ENCODE measurements around the gene SNX18. TPM values are rescaled to one million over a fixed set of nuclear protein-coding genes. Genes with fewer than 3 reads are reported as not detected.

SNX18 gene
- total and polyA plus RNA-seq, 7 donors = 3.9 to 51.3 (median 37.8) TPM

DNA sequence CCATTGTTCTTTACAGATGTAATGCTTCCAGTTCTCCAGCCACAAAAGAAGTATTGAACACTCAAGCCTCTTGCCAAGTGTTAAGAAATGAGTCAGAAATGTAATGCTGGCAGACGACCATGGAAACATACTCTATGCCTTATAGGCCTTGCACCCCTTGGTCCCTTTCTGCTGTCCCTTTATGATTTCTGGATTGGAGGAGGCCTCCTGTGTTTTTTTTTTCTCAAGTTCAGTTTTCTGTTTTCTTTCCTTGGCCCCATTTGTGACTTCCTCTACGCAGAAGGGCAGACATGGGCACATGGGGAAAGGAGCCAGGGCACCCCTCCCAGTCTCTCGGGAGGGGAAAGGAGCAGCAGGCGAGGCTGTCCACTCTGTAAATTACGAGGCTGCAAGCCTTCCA is 53.4 kb downstream of the SNX18 start:
- Histone ChIP-seq H3K9me3 (no peaks in the 10 kb centered on the region), H3K4me1 (peaks cover 0 to 16% (median 12%) of the 10 kb centered on the region in 4 donors), H3K27me3 (no peaks in the 10 kb centered on the region), H3K27ac (peak overlapping the region in 2 of 4 donors; percentile 19 to 67), H3K4me3 (no peak overlapping the region), H3K36me3 (no peaks in the 10 kb centered on the region)
- DNase-seq = no peak
- WGBS, 2 donors = 68 to 75% methylated on average over 5 of the region's 5 CpGs
- intact Hi-C loops (cut with DNase I) = no loop called here
- TF ChIP-seq POLR2AphosphoS5 (IDR thresholded peaks at IDR 0.05) = no peak
- TF ChIP-seq EP300 (IDR thresholded peaks at IDR 0.05) = no peak
- no peak for TF ChIP-seq POLR2A (IDR thresholded peaks at IDR 0.05)
- TF ChIP-seq, protein P1, sequence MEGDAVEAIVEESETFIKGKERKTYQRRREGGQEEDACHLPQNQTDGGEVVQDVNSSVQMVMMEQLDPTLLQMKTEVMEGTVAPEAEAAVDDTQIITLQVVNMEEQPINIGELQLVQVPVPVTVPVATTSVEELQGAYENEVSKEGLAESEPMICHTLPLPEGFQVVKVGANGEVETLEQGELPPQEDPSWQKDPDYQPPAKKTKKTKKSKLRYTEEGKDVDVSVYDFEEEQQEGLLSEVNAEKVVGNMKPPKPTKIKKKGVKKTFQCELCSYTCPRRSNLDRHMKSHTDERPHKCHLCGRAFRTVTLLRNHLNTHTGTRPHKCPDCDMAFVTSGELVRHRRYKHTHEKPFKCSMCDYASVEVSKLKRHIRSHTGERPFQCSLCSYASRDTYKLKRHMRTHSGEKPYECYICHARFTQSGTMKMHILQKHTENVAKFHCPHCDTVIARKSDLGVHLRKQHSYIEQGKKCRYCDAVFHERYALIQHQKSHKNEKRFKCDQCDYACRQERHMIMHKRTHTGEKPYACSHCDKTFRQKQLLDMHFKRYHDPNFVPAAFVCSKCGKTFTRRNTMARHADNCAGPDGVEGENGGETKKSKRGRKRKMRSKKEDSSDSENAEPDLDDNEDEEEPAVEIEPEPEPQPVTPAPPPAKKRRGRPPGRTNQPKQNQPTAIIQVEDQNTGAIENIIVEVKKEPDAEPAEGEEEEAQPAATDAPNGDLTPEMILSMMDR (IDR thresholded peaks at IDR 0.05) = no peak

DNA sequence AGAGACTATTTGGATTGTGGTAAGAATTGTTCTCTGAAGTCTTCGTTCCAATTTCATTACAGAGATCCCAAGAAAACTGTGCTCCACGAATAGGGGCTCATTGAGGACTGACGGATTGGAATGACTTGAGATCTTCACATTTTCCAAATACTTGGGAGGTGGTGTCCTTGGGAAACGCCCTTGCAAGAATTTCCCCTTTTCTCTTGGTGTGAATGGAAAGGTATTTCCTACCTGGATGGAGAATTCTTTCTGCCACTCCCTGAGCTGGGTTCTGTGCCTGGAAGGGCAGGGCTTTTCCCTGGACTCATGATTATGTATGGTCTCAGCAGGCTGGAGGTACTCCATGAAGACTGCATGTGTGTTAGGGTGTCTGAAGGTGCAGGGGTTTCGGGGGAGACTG is 53.9 kb downstream of the SNX18 start:
- no peak overlapping the region for H3K4me3 ChIP-seq
- H3K4me1 ChIP-seq = peaks cover 0 to 16% (median 12%) of the 10 kb centered on the region in 4 donors
- H3K36me3 ChIP-seq = no peaks in the 10 kb centered on the region
- H3K27me3 ChIP-seq = no peaks in the 10 kb centered on the region
- WGBS, 2 donors = 84 to 85% methylated on average over 5 of the region's 5 CpGs
- no peak for DNase-seq
- intact Hi-C loops (cut with DNase I) = no loop called here
- H3K9me3 ChIP-seq = no peaks in the 10 kb centered on the region
- peak overlapping the region in 1 of 4 donors; percentile 67 for H3K27ac ChIP-seq
- TF ChIP-seq EP300 (IDR thresholded peaks at IDR 0.05) = no peak
- TF ChIP-seq, protein P1 (IDR thresholded peaks at IDR 0.05) = no peak
- TF ChIP-seq POLR2A (IDR thresholded peaks at IDR 0.05) = no peak
- no peak for TF ChIP-seq POLR2AphosphoS5 (IDR thresholded peaks at IDR 0.05)

DNA sequence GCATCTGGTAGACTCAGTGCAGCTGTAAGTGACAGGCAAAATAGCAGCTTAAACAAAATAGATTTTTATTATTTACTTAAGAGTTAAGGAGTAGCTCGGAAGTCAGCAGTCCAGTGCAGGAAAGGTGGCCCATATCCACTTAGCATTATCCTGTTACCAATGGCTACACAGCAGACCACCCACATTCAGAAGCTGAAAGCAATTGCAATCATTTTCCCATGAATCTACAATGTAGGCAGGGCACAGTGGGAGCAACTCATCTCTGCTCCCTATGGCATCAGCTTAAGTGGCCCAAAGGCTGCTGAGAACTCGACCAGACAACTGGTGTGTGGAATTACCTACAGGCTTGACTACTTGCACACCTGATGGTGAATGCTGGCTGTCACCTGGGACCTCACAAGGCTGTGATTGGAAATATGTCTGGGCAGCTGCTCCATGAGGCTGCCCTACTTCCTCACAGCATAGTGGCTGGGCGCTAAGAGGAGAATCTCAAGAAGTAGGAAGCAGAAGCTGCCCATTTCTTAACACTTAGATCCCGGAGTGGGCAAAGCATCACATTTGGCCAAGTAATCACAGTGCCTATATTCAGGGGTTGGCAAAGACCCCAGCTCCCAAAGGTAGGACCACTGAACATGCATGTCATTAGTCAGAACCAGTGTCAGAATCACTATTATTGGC is 56.4 kb downstream of the SNX18 start:
- intact Hi-C loops (cut with DNase I) = no loop called here
- Histone ChIP-seq H3K9me3 (no peaks in the 10 kb centered on the region), H3K4me1 (peaks cover 0 to 16% (median 12%) of the 10 kb centered on the region in 4 donors), H3K27ac (no peak overlapping the region), H3K4me3 (no peak overlapping the region), H3K27me3 (no peaks in the 10 kb centered on the region), H3K36me3 (no peaks in the 10 kb centered on the region)
- TF ChIP-seq EP300 (IDR thresholded peaks at IDR 0.05) = no peak
- TF ChIP-seq POLR2AphosphoS5 (IDR thresholded peaks at IDR 0.05) = no peak
- TF ChIP-seq, protein P1 (IDR thresholded peaks at IDR 0.05) = no peak
- no peak for TF ChIP-seq POLR2A (IDR thresholded peaks at IDR 0.05)
- DNase-seq = no peak
- 73 to 82% methylated on average over 4 of the region's 4 CpGs for WGBS, 2 donors

DNA sequence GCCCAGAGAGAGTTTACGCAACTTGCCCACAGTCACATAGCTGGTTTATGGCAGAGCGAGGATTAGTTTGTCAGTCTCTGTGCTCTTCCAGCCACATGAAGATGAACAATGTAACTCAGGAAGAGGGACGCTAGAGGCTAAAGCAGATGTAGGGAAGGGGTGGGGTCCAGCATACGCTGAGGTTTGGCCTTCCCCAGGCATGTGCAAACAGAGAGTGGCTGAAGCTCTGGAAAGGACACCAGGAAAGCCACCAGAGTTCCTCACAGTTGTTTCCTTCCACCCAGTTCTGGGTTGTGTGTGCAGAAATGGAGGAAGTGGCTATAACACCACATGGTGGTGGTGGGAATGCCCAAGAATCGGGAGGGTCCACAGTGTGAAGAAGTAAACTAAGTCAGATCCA is 60.0 kb downstream of the SNX18 start:
- Histone ChIP-seq H3K9me3 (no peaks in the 10 kb centered on the region), H3K4me1 (peaks cover 0 to 23% (median 15%) of the 10 kb centered on the region in 4 donors), H3K27ac (no peak overlapping the region), H3K36me3 (no peaks in the 10 kb centered on the region), H3K27me3 (no peaks in the 10 kb centered on the region), H3K4me3 (no peak overlapping the region)
- no peak for TF ChIP-seq POLR2A (IDR thresholded peaks at IDR 0.05)
- no peak for DNase-seq
- WGBS, 2 donors = 88 to 89% methylated on average over 5 of the region's 5 CpGs
- intact Hi-C loops (cut with DNase I) = no loop called here

DNA sequence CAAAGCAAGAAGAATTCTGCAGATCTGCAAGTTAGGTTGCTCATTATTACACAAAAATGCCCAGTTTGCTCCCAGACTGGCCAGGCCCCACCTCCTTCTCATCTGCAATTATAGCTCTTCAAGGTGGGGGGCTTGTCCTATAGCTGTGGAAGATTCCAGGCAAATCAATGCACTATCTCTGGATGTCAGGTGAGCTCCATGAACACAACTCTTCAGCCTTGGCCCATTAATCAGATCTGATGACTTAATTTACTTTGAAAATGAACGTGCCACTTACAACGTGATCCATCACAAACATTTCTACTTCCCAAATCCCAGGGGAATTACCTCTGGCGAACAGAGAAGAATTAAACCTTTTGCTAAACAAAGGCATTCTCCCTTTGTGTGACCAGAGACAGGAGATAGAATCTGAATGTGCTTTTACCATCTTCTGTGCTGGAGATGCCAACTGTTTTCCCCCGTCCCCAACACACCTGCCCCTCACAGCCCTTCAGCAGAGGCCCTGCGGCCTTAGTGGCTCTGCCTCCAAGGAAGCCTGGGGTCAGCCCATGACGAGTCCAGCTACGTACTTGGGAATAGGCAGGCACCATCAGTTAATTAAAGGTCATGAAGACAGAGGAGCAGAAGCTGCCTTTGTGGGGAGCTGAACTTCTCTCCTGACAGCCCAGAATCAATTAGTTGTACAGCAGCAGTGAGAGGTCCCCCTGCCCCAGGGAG is 60.5 kb downstream of the SNX18 start:
- no peak overlapping the region for H3K27ac ChIP-seq
- DNase-seq = no peak
- intact Hi-C loops (cut with DNase I) = no loop called here
- H3K4me1 ChIP-seq = peaks cover 0 to 23% (median 15%) of the 10 kb centered on the region in 4 donors
- H3K4me3 ChIP-seq = no peak overlapping the region
- H3K36me3 ChIP-seq = no peaks in the 10 kb centered on the region
- TF ChIP-seq POLR2AphosphoS5 (IDR thresholded peaks at IDR 0.05) = no peak
- TF ChIP-seq EP300 (IDR thresholded peaks at IDR 0.05) = no peak
- TF ChIP-seq, protein P1 (IDR thresholded peaks at IDR 0.05) = no peak
- no peak for TF ChIP-seq POLR2A (IDR thresholded peaks at IDR 0.05)
- H3K27me3 ChIP-seq = no peaks in the 10 kb centered on the region
- WGBS, 2 donors = 84 to 85% methylated on average over 7 of the region's 7 CpGs
- H3K9me3 ChIP-seq = no peaks in the 10 kb centered on the region
